K562 (cell line): ENCODE measurements around the gene DDIT3. TPM values are rescaled to one million over a fixed set of nuclear protein-coding genes. Genes with fewer than 3 reads are reported as not detected.

Experiments
- CBX1 ChIP-seq: sonication (generic); IDR thresholded peaks from 2 replicates; pipeline ENCODE4 v1.6.1; 2016; ENCODE audit warnings: antibody characterized with exemption, low read depth, mild to moderate bottlenecking
- ELK1 ChIP-seq: sonication (generic); formaldehyde crosslinking; IDR thresholded peaks from 2 replicates; pipeline ENCODE4 v1.8.1; 2022; ENCODE audit warnings: missing genetic modification reagents
- ILF3 ChIP-seq: fragments of 450-650 bp; IDR thresholded peaks from 2 replicates; pipeline ENCODE4 v1.6.1; 2018; ENCODE audit warnings: antibody characterized with exemption, mild to moderate bottlenecking, moderate library complexity, borderline replicate concordance
- MAFK ChIP-seq: IDR thresholded peaks from 2 replicates; pipeline ENCODE4 v1.6.1; 2011; ENCODE audit warnings: low read length, improper control_type of control experiment
- RBM14 ChIP-seq: fragments of 200-400 bp; formaldehyde crosslinking; IDR thresholded peaks from 2 replicates; pipeline ENCODE4 v1.6.1; 2018; ENCODE audit warnings: low read depth, mild to moderate bottlenecking, low read length, moderate library complexity, borderline replicate concordance; ENCODE audit not compliant: insufficient read depth
- SNAPC5 ChIP-seq: fragments of 250-450 bp; sonication (Bioruptor Pico); IDR thresholded peaks from 2 replicates; pipeline ENCODE4 v1.8.0; 2021; ENCODE audit warnings: moderate library complexity, mild to moderate bottlenecking, inconsistent platforms
- TAF7 ChIP-seq: fragments of 450-650 bp; IDR thresholded peaks from 2 replicates; pipeline ENCODE4 v1.6.1; 2016; ENCODE audit warnings: missing genetic modification characterization, missing compliant biosample characterization
- THRB ChIP-seq: fragments of 450-650 bp; formaldehyde crosslinking; conservative IDR thresholded peaks from 2 replicates; pipeline ENCODE4 v1.4.0; 2022; ENCODE audit warnings: mild to moderate bottlenecking, missing genetic modification characterization
- XRCC5 ChIP-seq: fragments of 200-400 bp; formaldehyde crosslinking; IDR thresholded peaks from 2 replicates; pipeline ENCODE4 v1.6.1; 2017; ENCODE audit warnings: low read depth, mild to moderate bottlenecking, low read length
- polyA plus RNA-seq, 8 experiments: library from polyadenylated mRNA; depleted of rRNA in 4 of 8; stranded (reverse) in 5 of 8; unstranded in 3 of 8; fragments of >200 nt; fragmentation: Nextera tagmentation in 2 of 8; fragmentation: Illumina TruSeq in 1 of 8; extraction: Ambion mirVana in 2 of 8; extraction: Trizol in 1 of 8; gene quantifications; 2 replicates each; pipeline versions ENCODE4 v1.2.1 to v1.2.3, GENCODE V29; 2011 to 2014; ENCODE audit warnings: inconsistent platforms in 1 of 8, missing spikeins in 1 of 8
- total RNA-seq, 7 experiments: library from RNA; depleted of rRNA in 6 of 7; stranded (reverse); fragments of >200 nt in 6 of 7; fragmentation: Illumina TruSeq in 2 of 7; extraction: Trizol in 2 of 7; gene quantifications; 2 replicates each; pipeline versions ENCODE4 v1.2.1 to v1.2.3, GENCODE V29; 2011 to 2021; ENCODE audit warnings: low replicate concordance in 1 of 7
- TF ChIP-seq, protein P1 (sequence below): sonication (generic); formaldehyde crosslinking; IDR thresholded peaks from 2 replicates; pipeline ENCODE4 v1.8.1; 2023; ENCODE audit warnings: mild to moderate bottlenecking, missing genetic modification reagents
- TF ChIP-seq, protein P2 (sequence below): fragments of 250-450 bp; sonication (Bioruptor Pico); IDR thresholded peaks from 2 replicates; pipeline ENCODE4 v1.5.0; 2020; ENCODE audit warnings: mild to moderate bottlenecking

Gene DDIT3
- total and polyA plus RNA-seq, 9 of the 15 experiments (the other 6 are each of a cell fraction or from before 2014, with no cell fraction given): 59.1 to 272 (median 89.9) TPM

DNA sequence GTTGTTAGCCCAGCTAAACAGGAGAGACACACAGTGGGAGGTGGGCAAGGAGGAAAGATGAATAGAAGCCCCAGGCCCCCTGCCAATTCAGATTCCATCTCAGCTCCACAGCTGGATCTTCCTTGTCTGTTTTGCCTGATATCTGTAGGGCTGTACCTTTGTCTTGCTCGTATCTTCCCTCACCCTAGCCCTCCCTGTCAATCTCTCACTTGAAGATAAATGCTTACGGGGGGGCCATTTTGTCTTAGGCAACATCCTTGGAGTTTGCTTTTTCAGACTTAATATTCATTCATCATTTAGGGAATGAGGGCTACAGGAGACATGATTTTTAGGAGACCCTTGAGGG, 32.0 kb upstream of the DDIT3 start (continued):
- TF ChIP-seq ILF3 (no peak), SNAPC5 (CRISPR knock-in tag) (no peak), RBM14 (no peak), TAF7 (tag) (no peak), MAFK (no peak), ELK1 (CRISPR knock-in tag) (no peak), XRCC5 (no peak), THRB (CRISPR knock-in tag) (no peak), CBX1 (no peak)
- TF ChIP-seq, protein P1, sequence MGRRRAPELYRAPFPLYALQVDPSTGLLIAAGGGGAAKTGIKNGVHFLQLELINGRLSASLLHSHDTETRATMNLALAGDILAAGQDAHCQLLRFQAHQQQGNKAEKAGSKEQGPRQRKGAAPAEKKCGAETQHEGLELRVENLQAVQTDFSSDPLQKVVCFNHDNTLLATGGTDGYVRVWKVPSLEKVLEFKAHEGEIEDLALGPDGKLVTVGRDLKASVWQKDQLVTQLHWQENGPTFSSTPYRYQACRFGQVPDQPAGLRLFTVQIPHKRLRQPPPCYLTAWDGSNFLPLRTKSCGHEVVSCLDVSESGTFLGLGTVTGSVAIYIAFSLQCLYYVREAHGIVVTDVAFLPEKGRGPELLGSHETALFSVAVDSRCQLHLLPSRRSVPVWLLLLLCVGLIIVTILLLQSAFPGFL: no peak
- TF ChIP-seq, protein P2, sequence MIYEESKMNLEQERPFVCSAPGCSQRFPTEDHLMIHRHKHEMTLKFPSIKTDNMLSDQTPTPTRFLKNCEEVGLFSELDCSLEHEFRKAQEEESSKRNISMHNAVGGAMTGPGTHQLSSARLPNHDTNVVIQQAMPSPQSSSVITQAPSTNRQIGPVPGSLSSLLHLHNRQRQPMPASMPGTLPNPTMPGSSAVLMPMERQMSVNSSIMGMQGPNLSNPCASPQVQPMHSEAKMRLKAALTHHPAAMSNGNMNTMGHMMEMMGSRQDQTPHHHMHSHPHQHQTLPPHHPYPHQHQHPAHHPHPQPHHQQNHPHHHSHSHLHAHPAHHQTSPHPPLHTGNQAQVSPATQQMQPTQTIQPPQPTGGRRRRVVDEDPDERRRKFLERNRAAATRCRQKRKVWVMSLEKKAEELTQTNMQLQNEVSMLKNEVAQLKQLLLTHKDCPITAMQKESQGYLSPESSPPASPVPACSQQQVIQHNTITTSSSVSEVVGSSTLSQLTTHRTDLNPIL (CRISPR knock-in tag): no peak
